Stimulated activated CD4-positive, alpha-beta T cell treated with anti-CD3 and anti-CD28 coated beads, Interleukin-1b, Interleukin-23, amount 100 ng/mL, for 48 hours (primary cell): ENCODE results near the gene RIBC2.
"Not testable (repeated sequence)": the region's sequence is repeated elsewhere in the genome, so short reads cannot be mapped to it uniquely, and the experiment has no call there.

ENCODE experiments used
- DNase-seq: peaks from one replicate; pipeline ENCODE4 v3.0.0-alpha.2; 2020

Gene RIBC2

DNA sequence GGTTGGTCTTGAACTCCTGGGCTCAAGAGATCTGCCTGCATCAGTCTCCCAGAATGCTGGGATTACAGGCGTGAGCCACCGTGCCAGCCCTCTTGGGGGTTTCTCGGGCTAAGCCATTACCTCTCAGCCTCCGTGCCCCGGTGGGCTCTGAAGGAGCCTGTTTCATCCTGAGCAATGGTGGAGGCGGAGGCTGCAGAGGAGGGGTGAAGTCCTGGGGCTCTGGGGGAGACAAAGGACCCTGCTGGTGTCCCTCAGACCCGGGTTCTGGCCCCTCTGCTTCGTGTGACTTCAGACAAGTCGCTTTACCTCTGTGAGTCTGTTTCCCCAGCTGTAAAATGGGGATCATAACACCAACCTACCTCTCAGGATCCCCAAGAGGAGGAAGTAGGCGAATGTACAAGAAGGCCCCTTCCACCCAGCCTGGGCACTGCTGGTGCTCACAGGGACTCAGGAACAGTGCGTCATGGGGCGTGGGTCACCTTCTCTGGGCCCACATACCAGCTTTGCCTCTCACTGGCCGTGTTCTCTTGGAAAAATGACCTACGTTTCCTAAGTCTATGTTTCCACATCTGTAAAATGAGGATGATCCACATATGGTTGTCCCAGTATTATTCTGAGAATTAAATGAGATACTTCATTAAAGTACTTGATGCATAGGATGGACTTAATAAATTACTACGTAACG lies 36.8 kb downstream of the RIBC2 start:
- no peak for DNase-seq

DNA sequence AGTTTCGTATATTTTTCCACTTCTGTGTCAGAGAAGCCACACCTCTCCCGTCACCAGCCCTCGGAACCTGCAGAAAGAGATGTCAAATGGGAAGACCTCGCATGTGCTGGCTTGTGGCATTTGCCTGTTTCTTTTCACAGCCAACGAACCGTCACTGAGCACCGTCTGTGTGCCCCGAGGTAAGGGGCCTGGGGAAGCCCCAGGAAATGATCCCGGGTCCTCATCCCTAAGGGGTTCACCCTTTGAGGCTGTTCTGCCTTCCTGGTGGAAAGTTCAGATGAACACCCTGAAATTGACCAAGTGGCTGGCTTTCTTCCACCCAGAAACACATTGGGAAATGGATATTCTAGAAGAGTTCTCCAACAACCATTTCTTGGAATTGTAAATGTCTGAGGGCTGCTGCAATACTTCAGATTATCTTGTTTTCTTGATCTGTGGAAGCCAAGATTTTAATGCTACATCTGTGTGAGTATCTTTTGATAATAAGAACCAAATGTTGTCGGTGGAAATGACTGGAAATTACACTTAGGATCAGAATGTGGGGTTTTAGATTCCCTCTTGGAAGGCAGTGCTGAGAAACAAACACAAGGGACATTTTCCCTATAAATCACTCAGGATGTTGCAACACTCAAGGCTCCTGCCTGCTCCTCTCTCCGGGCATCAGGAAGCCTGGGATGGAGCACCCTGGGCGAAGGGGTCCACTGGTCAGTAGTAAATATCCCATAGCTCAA lies 37.6 kb downstream of the RIBC2 start:
- no peak for DNase-seq

DNA sequence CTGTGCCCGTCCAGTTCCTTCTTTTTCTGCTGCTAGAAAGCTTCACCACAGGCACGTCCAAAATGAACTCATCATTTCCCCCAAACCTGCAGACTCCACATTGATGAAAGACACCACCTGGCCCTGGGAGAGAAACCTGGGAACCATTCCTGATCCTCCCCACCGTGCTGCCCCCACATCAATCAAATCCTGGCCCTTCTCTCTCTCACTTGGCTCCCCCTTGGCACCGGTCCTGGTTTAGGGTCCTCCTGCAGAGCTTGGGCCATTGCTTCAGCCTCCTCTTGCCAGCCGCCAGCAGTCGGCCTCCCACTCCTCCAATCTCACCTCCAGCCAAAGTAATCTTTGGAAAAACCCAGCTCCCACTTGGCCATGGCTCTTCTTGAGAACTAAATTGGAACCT lies 38.5 kb downstream of the RIBC2 start:
- no peak for DNase-seq

DNA sequence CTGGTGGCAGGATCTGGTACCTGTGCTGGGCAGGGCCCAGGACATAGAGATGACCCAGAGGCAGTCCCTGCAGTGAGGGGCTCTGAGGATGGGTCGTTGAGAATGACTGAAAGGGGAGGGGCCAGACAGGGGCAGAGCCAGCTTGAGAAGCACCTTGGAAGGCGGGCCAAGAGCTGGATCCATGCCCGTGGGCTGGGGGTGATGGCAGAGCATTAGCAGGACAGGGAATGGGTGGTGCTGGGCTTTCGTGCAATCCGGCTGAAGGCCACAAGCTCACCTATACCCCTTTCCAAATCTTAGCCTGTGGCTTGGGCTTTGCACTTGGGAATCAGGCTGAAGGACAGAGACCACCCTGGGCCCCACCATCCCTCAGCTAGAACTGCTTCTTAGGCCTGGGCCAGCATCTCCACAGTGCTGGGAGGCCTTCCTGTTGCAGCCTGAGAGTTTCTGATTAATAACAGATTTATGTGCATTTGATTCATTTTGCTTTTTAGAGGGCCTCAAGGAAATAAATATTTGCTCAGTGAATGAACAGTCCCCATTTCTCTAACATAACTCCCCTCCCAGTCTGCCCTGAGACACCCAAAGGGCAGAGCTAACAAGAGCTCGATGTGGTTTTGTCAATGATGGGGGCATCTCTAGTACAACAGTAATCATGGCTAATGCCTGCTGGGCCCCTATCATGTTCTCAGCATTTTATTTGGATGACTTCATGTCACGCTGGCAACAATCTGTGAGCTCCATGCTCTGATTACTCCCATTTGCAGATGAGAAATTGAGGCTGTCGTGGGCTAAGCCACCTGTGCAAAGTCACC lies 39.3 kb downstream of the RIBC2 start:
- no peak for DNase-seq

DNA sequence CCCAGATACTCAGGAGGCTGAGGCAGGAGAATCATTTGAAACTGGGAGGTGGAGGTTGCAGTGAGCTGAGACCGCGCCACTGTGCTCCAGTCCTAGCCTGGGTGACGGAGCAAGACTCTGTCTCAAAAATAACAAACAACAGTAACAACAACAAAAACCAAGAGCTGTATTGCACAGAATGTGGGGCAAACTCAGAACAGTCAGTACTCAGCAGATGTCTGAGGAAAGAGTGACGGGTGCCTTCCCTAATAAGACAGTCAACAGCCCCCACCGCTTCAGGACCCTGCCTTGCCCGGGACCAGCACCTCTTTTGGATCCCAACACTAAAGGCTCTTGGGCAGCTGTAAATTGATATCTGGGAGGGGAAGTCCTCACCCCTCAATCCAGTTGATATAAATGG lies 40.3 kb downstream of the RIBC2 start:
- DNase-seq, result no peak

DNA sequence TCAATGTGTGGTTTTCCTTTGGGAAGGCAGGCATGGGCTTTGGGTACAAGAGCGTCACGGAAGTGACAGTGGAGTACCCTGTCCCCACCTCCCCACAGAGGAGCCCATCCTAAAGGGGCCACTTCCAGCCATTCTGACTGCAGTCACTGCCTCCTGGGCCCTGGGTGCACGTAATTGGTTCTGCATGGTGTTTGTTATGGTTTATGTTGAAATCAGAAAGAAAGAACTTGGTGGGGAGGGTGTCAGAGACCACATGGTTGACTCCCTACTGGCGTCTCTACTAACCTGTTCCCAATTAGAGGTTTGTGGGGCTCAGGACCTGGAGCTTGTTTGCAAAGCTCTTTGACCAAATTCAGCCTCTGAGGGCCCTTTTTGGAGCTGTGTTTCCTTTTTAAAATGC lies 40.8 kb downstream of the RIBC2 start:
- DNase-seq, result no peak

DNA sequence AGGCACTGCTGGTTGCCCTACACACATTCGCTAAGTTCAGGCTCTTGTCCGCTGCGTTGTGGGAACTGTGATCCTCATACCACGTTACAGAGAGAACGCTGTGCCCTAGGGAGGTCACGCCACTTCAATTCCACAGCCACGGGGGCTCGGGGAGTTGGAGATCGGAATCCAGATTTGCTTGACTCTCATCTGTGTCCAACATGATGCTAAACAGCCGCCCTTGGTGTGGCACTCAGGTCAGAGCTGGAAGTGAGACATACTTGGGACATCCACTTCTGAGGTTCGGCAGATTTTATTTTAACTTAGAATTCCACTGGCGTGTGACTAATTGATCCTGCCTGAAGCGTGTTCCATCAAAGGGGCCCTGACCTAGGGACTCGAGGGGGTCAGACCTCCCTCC lies 41.7 kb downstream of the RIBC2 start:
- no peak for DNase-seq

DNA sequence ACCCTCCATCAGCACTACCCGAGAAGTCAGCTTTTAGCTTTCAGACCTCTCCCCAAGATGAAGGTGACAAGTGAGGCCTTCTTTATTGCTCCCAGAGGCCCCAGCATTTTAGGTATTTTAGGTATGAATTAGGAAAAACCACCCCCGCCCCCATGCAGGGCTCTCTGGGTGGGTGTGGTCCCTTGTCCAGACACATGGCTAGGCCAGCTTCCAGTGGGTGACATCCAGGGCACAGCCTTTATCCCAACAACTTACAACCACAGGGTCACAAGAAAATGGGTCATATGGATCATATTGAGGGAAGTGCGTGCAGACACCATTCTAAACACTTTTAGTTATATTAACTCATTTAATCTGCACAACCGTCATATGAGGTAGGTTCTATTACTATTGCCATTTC lies 42.1 kb downstream of the RIBC2 start:
- DNase-seq, result no peak

DNA sequence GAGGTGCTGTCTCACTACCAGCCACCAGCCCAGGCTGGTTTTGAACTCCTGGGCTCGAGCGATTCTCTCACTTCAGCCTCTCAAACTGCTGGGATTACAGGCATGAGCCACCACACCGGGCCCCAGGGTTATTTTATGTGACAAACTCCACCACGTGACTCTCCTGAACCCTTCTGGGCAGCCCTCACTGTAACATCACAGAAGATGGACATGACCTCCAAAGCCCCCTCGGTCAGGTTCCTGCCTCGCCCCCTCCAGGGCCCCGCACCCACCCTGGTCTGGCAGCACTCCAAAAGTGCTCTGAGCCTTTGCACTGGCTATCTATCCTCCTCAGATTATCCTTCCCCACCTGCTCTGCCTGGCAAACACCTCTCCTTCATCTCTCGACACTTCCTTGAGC lies 43.3 kb downstream of the RIBC2 start:
- no peak for DNase-seq

DNA sequence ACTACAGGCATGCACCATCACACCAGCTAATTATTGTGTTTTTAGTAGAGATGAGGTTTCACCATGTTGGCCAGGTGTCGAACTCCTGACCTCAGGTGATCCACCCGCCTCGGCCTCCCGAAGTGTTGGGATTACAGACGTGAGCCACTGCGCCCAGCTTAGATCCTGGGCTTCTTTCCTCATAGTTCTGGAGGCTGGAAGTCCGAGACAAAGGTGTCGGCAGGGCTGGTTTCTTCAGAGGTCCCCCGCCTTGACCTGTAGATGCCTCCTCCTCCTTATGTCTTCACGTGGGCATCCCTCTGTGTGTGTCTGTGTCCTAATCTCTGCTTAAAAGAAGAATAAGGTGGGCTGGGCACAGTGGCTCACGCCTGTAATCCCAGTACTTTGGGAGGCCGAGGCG lies 45.0 kb downstream of the RIBC2 start:
- DNase-seq, result no peak

DNA sequence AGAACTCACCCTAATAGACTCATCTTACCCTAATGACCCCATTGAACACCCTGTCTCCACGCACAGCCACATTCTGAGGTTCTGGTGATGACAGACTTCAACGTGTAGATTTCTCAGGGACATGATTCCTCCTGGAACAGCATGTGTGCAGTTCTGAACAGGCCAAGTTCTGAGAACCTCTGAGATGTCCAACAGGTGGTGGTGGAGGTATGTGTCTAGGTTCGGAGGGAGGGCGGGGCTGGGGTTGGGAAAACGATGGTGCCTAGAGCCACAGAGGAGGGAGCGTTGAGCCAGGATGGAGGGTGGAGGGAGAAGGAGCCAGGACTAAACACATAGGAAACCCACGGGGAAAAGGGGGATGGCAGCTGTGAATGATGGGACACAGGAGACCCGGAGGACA lies 45.7 kb downstream of the RIBC2 start:
- DNase-seq, result no peak

DNA sequence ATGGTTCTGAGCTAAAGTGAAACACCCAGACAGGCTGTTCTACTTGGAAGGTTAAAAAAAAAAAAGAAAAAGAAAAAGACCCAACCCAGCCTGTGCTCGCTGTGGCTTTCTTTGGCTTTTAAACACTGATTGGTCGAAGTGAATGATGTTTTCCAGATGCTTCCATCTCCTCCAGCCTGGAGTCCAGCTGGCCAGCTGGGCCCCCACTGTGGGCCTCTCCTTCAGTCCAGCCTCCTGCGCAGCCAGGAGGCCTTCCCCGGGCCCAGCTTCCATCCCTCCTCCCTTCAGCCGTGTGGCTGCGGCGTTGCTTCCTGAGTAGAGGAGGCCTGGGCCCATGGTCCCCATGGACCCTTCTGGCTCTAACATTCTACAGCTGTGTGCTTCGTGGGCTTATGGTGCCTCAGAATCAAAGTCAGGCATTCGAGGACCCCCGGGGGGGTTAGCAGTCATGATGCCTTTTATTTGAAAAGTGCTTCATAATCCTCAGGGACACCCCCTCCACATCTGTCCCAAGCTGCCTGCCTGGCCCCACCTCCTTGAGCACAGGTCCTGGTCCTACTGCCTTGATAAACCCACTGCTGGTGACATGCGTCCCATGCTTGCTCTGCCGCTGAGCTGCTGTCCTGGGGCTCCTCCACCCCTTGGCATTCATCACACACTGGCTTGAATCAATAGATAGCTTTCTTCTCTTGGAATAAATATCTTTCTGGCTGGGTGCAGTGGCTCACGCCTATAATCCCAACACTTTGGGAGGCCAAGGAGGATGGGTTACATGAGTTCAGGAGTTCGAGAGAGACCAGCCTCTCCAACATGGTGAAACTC lies 47.0 kb downstream of the RIBC2 start:
- no peak for DNase-seq

DNA sequence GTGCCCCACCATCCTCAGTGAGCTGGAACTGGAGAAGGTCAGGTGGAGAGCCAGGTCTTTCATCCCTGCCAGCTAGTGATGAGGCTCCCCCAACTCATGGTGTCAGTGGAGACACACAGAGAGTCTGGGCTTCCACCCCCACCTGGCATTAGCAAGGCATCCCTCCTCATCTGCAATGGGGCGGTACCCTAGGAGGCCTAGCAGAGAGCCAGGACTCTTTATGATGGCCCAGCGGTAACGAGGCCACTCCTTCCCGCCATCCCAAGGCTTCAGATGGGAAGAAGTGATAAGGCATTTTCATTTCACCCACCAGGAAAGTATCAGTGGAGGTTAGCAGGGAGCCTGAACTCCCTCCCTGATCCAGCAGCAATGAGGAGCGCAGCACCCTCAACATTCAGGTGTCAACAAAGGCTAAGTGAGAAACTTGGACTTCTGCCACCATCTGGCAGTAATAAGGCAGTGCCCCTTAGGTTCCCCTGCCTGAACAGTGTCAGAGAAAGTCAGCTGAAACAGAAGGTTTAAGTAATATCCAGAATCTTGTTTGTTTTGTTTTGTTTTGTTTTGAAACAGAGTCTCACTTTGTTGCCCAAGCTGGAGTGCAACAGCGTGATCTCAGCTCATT lies 48.7 kb downstream of the RIBC2 start:
- no peak for DNase-seq

DNA sequence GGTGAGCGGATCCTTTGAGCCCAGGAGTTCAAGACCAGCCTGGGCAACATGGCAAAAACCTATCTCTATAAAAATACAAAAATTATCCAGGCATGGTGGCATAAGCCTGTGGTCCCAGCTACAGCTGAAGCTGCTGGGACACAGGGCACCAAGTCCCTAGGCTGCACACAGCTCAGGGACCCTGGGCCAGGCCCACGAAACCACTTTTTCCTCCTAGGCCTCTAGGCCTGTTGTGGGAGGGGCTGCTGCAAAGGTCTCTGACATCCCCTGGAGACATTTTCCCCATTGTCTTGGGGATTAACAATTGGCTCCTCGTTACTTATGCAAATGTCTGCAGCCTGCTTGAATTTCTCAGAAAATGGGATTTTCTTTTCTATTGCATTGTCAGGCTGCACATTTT lies 50.2 kb downstream of the RIBC2 start:
- not testable (repeated sequence) for DNase-seq

DNA sequence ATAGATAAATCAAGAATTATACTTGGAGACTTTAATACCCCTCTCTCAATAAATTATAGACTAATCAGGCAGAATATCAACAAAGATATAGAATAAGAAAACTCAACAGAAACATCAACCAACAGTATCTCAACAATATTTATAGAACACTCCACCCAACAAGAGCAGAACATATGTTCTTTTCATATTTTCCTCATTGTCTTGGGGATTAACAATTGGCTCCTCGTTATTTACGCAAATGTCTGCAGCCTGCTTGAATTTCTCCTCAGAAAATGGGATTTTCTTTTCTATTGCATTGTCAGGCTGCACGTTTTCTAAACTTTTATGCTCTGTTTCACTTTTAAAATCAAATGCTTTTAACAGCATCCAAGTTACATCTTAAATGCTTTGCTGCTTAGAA lies 52.1 kb downstream of the RIBC2 start:
- DNase-seq, result no peak

DNA sequence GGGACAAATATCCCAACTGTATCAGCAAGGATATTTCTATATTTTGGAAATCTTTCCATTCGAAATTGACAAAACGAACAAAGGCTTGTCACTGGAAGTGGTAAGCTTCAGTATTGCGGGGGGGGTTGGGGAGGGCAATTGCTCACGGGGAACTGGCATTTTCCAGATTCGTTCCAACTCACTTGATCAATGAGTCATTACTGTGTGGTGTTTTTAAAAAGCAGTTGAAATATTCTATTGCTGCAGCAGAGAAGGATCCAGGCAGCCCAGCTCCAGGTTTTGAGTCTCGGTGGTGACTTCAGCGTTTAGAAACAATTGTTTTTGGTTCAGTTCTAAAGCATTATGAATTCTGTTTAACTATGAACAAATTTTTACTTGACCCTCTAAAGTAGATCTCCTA lies 55.4 kb downstream of the RIBC2 start:
- DNase-seq, result no peak

DNA sequence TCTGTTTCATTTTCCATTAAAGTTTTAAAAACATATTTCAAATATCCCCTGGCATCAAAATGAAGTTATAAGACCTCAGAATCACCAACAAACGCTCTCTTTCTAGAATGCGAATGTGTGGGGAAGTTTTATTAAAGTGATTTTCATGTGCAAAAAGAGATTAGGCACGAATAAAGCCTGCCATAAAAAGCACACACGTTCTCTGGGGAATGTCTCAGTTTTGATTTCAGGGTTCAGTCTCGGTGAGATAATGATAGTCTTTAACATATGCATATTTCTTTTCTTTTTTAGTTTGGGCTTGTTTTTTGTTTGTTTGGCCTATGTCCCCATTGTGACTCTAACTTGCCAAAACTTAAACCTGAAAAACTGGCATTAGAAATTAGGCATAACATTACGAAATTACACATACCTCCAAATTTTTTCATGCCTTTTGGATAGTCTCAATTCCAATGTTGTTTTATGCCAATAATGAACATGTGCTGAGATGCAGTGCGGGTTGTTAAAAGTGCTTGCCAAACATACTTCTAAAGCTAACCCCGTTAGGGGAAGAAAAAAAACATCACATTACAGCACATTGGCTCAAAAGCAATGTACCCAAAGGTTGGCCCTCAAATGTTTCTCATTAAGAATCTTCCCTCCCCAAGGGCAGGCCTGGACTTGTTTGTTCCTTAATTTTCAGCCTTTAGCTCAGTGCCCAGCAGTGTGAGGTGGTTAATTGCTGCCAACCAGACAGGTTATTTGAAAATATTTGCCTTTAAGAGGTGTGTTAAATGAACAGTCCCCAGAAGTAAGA lies 56.0 kb downstream of the RIBC2 start:
- no peak for DNase-seq

DNA sequence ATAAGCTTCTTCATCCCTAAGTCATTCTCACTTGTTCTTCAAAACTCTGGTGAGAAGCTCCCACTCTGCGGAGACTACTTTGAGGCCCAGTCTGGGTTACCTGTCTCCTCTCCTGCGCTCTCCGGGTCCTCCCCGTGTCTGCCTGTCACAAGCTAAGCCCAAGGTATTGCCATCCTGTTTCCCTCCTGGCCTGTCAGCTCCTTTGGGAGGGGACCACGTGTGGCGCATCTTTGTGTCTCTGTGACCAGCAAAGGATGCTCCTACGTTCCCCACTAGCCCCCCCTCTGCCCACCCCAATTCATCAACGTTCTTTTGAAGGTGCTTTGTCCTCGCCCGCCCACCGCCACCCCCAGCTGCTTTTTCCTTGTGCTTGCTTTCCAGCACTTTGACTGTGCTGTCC lies 57.4 kb downstream of the RIBC2 start:
- DNase-seq, result no peak

DNA sequence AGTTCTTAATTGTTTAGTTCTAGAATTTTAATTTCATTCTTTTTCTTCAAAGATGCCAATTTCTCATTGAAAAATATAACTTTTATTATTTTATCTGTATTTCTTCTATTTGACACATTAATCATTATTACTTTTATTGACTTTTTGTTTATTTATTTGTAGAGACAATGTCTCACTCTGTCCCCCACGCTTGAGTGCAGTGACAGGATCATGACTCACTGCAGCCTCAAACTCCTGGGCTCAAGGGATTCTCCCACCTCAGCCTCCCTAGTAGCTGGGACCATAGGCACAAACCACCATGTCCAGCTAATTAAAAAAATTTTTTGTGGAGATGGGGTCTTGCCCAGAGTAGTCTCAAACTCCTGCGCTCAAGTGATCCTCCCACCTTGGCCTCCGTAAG lies 58.9 kb downstream of the RIBC2 start:
- no peak for DNase-seq

DNA sequence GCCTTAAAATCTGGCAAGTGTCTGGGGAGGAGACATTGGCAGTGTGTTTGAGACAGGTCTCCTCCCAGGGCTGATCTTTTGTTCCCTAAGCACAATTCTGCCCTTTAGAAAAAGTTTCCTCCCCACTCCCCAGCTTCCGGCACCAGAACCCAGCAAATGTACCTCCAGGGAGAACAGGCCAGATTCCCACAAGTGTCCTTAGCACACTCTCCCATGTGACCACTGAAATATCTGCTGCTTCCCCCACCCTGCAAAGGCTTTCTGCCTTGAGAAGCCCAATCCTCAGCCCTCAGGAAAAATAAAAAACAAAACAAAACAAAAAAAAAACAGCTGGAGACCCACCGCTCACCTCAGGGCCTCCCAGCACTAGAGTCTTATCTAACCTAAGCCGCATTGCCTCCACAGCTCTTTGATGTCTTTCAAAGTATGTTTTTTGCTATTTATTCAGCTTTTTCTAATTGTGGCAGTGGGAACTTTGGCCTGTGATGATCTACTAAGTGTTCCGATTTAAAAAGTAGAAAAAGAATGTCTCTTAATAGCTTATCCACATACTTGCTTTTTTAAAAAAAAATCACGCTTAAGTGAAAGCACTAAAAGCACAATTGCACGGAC lies 60.2 kb downstream of the RIBC2 start:
- DNase-seq, result no peak

DNA sequence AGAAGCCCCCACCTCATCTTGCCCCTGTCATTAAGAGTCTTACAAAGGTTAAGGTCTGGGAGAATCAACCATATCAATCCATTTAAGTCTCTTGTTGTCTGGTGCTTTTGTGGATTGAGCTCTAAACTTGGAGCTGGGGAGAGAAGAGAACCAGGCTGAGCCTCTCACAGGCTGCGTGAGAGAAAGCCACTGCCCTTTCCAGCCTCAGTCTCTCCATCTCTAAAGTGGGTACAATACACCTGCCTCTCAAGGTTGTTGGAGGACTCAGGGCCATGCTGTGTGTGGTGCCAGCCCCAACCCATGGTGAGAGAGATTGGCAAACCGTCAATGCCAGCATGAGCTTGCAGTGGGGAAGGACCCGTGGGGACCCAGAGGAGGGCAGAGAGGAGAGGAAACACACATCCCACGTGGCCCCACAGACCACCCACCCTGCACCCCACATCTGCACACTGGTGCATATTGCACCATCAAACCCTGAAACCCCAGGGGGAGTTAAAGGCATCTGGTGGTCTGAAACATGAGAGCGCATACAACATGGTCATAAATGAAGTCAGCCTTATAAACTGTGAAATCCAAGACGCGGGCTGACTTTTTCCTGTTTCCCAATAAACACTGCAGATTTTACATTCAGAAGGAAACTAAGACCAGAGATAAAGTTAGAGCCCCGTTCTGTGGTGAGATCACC lies 61.7 kb downstream of the RIBC2 start:
- no peak for DNase-seq
